Activated CD8-positive, alpha-beta T cell treated with anti-CD3 and anti-CD28 coated beads for 36 hours (primary cell): ENCODE data around the gene ANKRD33B. TPM values are rescaled to one million over a fixed set of nuclear protein-coding genes. Genes with fewer than 3 reads are reported as not detected.

ENCODE experiments used
- ATAC-seq: fragments of 200-7000 bp; cut with Tn5 transposase; one replicate; pipeline ENCODE4 v1.10.0; 2021; ENCODE audit warnings: mild to moderate bottlenecking, moderate library complexity
- CTCF ChIA-PET: fragments of 350-600 bp; sonication (Branson Sonifier 250); formaldehyde crosslinking; loops from one replicate; lab custom pipeline; 2021; ENCODE audit warnings: antibody characterized with exemption; lab: Charles Lee
- POLR2A ChIA-PET: fragments of 350-600 bp; sonication (Branson Sonifier 250); formaldehyde crosslinking; loops from one replicate; lab custom pipeline; 2021; ENCODE audit warnings: antibody characterized with exemption; lab: Charles Lee
- DNase-seq: peaks from one replicate; pipeline ENCODE4 v3.0.0-alpha.2; 2020
- H3K27ac Mint-ChIP-seq: one replicate; pipeline ENCODE4 v1.8.0; 2021; ENCODE audit warnings: mild to moderate bottlenecking, mixed read lengths
- H3K27me3 Mint-ChIP-seq: one replicate; pipeline ENCODE4 v1.8.0; 2021; ENCODE audit warnings: mixed read lengths
- H3K36me3 Mint-ChIP-seq: one replicate; pipeline ENCODE4 v1.8.0; 2021; ENCODE audit warnings: low read depth, mixed read lengths
- H3K4me1 Mint-ChIP-seq: one replicate; pipeline ENCODE4 v1.8.0; 2021; ENCODE audit warnings: low read depth, mixed read lengths
- H3K4me3 Mint-ChIP-seq: one replicate; pipeline ENCODE4 v1.8.0; 2021; ENCODE audit warnings: mild to moderate bottlenecking, moderate library complexity, mixed read lengths
- H3K9me3 Mint-ChIP-seq: one replicate; pipeline ENCODE4 v1.8.0; 2021; ENCODE audit warnings: mixed read lengths
- CTCF ChIP-seq: fragments of 200-600 bp; IDR thresholded peaks from one replicate; pipeline ENCODE4 v1.8.0; 2022; ENCODE audit warnings: antibody characterized with exemption, mild to moderate bottlenecking
- intact Hi-C: fragments of 100-400 bp; cut with micrococcal nuclease; formaldehyde crosslinking; loops from one replicate; pipeline ENCODE4 v1.10.0; 2022
- total RNA-seq, 2 experiments: library from RNA; stranded (reverse); gene quantifications; one replicate each; pipeline ENCODE4 v1.2.3, GENCODE V29; 2021

ANKRD33B gene
- total RNA-seq, 2 experiments from 2014 or later: 13.6 to 13.8 TPM

DNA sequence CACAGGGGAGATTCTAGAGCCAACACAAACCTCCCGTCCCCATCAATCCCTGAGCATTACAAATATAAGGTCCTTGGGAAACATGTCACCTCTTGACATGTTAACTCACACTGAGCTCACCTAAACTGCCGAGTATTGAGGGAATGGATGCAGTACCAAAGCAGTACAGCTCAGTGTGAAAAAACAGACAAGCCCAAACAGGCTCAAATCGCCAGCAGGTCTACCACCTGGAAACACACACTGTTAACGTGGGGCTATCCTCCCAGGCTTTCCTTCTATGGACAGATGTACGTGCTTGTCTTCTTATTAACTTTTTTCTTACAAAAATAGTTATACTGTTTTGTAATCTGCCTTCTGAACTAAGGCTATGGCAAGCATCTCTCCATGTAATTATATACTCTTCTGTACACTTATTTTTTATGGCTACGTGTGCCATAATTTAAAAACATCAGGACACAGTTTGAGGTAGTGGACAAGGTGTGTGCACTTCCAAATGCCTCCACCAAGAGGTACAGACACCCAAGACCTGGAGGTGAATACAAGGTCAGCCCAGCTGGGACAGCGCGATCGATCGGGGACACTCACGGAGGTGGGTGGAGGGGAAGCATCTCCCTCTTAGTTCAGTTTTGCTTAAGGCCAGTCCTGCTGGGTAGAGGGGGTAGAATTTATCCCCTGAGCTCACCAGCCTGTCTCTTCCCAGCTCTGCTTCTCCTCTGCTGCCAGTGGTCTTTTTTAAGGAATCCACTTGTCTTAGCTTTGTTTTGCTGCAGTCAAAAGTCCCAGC is 120.6 kb downstream of the ANKRD33B start:
- no peak overlapping the region for H3K4me3 Mint-ChIP-seq
- no peak for TF ChIP-seq CTCF
- ChIA-PET CTCF (interaction anchor here (1.8 kb wide), 1 partner anchor 18 kb away, joined by 7 read pairs; no protein-coding TSS in a partner anchor), POLR2A (interaction anchor here (1.0 kb wide), 1 partner anchor 49 kb away, joined by 3 read pairs; no protein-coding TSS in a partner anchor)
- peaks cover 30% of the 10 kb centered on the region for H3K36me3 Mint-ChIP-seq
- DNase-seq (no peak), ATAC-seq (no peak)
- no peaks in the 10 kb centered on the region for H3K27me3 Mint-ChIP-seq
- H3K9me3 Mint-ChIP-seq: no peaks in the 10 kb centered on the region
- H3K4me1 Mint-ChIP-seq: no peaks in the 10 kb centered on the region
- intact Hi-C loops: no loop called here
- no peak overlapping the region for H3K27ac Mint-ChIP-seq

- no peak for DNase-seq
- Mint-ChIP-seq H3K27me3 (no peaks in the 10 kb centered on the region), H3K4me3 (no peak overlapping the region), H3K36me3 (peaks cover 28% of the 10 kb centered on the region), H3K27ac (no peak overlapping the region), H3K9me3 (no peaks in the 10 kb centered on the region), H3K4me1 (no peaks in the 10 kb centered on the region)
- ATAC-seq: peak; percentile 28
- intact Hi-C loops: no loop called here
- no peak for TF ChIP-seq CTCF
- CTCF ChIA-PET: interaction anchor here (1.8 kb wide), 1 partner anchor 17 kb away, joined by 7 read pairs; no protein-coding TSS in a partner anchor
- POLR2A ChIA-PET: interaction anchor here (1.0 kb wide), 1 partner anchor 50 kb away, joined by 3 read pairs; no protein-coding TSS in a partner anchor
Observed at GRCh38 chr5:10685115-10685521, 121.2 kb downstream of the ANKRD33B start.

DNA sequence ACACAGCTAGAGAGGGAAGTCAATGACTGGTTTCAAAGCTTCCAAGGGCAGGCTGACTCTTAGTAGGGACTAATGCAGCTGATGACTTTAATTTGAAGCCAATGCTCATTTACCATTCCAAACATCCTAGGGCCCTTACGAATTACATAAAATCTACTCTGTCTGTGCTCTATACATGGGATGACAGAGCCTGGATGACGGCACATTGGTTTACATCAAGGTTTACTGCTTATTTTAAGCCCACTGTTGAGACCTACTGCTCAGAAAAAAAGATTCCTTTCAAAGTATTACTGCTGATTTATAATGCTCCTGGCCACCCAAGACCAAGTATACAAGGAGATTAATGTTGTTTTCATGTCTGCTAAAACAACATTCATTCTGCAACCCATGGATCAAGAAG is 123.0 kb downstream of the ANKRD33B start:
- Mint-ChIP-seq H3K9me3 (no peaks in the 10 kb centered on the region), H3K27ac (no peak overlapping the region), H3K36me3 (peaks cover 19% of the 10 kb centered on the region), H3K4me3 (no peak overlapping the region), H3K27me3 (no peaks in the 10 kb centered on the region), H3K4me1 (no peaks in the 10 kb centered on the region)
- intact Hi-C loops: no loop called here
- POLR2A ChIA-PET: no interaction called here
- CTCF ChIA-PET: interaction anchor here (0.7 to 1.7 kb wide), 4 partner anchors 15 to 234 kb away, joined by 3 to 5 read pairs (median 4); no protein-coding TSS in a partner anchor
- DNase-seq (no peak), ATAC-seq (no peak)
- no peak for TF ChIP-seq CTCF

GRCh38 chr5:10688651-10689171 is 124.8 kb downstream of the ANKRD33B start:
- no peaks in the 10 kb centered on the region for H3K27me3 Mint-ChIP-seq
- CTCF ChIA-PET: interaction anchor here (0.7 to 2.6 kb wide), 6 partner anchors 10 to 237 kb away, joined by 3 to 21 read pairs (median 4); no protein-coding TSS in a partner anchor
- no peak for DNase-seq
- no peaks in the 10 kb centered on the region for H3K9me3 Mint-ChIP-seq
- ATAC-seq: no peak
- peaks cover 14% of the 10 kb centered on the region for H3K36me3 Mint-ChIP-seq
- peak overlapping the region; percentile 17 for H3K27ac Mint-ChIP-seq
- TF ChIP-seq CTCF: no peak
- H3K4me3 Mint-ChIP-seq: no peak overlapping the region
- POLR2A ChIA-PET: interaction anchor here (0.7 kb wide), 1 partner anchor 20 kb away, joined by 3 read pairs; no protein-coding TSS in a partner anchor
- H3K4me1 Mint-ChIP-seq: no peaks in the 10 kb centered on the region
- intact Hi-C loops: no loop called here
